ENCODE data around the gene GIN1.
"Not testable (repeated sequence)": the region's sequence is repeated elsewhere in the genome, so short reads cannot be mapped to it uniquely, and the experiment has no call there.

GIN1 gene

DNA sequence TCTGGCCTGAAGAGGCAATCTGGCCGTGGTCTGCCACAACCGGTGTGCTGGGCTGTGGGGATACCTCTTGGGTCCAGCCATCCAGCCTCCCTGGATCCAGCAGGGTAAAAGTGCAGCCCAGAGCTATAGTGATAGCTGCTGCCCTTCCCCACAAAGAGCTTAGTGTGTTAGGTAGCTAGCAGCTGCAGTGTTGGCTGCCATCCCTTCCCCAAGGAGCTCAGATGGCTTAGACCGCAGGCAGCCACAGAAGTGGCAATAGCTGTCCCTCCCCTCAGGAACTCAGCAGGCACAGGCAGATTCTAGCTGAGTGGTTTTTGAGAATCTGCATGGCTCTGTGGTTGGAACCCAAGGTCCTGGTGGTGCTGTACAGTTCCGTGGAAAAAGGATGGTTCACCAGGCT, 40.1 kb downstream of the GIN1 start:
- DNase-seq (ENCODE audit: low read depth in 1 of 2, low spot score in 1 of 2): no peak
- no peaks in the 10 kb centered on the region for H3K27me3 ChIP-seq (ENCODE audit: insufficient read depth, poor library complexity, severe bottlenecking)
- H3K27ac ChIP-seq (replicated peaks): no peak overlapping the region
- TF ChIP-seq GABPA (IDR thresholded peaks at IDR 0.05; ENCODE audit: low read depth) (no peak), SPI1 (IDR thresholded peaks at IDR 0.05; ENCODE audit: borderline replicate concordance, low read depth) (no peak), POLR2AphosphoS5 (IDR thresholded peaks at IDR 0.05; ENCODE audit: low read depth) (no peak)
- TF ChIP-seq, protein P1, sequence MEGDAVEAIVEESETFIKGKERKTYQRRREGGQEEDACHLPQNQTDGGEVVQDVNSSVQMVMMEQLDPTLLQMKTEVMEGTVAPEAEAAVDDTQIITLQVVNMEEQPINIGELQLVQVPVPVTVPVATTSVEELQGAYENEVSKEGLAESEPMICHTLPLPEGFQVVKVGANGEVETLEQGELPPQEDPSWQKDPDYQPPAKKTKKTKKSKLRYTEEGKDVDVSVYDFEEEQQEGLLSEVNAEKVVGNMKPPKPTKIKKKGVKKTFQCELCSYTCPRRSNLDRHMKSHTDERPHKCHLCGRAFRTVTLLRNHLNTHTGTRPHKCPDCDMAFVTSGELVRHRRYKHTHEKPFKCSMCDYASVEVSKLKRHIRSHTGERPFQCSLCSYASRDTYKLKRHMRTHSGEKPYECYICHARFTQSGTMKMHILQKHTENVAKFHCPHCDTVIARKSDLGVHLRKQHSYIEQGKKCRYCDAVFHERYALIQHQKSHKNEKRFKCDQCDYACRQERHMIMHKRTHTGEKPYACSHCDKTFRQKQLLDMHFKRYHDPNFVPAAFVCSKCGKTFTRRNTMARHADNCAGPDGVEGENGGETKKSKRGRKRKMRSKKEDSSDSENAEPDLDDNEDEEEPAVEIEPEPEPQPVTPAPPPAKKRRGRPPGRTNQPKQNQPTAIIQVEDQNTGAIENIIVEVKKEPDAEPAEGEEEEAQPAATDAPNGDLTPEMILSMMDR (IDR thresholded peaks at IDR 0.05; ENCODE audit: insufficient read depth, low read length): no peak
- TF ChIP-seq, protein P2, sequence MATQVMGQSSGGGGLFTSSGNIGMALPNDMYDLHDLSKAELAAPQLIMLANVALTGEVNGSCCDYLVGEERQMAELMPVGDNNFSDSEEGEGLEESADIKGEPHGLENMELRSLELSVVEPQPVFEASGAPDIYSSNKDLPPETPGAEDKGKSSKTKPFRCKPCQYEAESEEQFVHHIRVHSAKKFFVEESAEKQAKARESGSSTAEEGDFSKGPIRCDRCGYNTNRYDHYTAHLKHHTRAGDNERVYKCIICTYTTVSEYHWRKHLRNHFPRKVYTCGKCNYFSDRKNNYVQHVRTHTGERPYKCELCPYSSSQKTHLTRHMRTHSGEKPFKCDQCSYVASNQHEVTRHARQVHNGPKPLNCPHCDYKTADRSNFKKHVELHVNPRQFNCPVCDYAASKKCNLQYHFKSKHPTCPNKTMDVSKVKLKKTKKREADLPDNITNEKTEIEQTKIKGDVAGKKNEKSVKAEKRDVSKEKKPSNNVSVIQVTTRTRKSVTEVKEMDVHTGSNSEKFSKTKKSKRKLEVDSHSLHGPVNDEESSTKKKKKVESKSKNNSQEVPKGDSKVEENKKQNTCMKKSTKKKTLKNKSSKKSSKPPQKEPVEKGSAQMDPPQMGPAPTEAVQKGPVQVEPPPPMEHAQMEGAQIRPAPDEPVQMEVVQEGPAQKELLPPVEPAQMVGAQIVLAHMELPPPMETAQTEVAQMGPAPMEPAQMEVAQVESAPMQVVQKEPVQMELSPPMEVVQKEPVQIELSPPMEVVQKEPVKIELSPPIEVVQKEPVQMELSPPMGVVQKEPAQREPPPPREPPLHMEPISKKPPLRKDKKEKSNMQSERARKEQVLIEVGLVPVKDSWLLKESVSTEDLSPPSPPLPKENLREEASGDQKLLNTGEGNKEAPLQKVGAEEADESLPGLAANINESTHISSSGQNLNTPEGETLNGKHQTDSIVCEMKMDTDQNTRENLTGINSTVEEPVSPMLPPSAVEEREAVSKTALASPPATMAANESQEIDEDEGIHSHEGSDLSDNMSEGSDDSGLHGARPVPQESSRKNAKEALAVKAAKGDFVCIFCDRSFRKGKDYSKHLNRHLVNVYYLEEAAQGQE (IDR thresholded peaks at IDR 0.05; ENCODE audit: insufficient replicate concordance, low read depth): no peak
- no peak overlapping the region for H3K4me3 ChIP-seq (replicated peaks; ENCODE audit: insufficient read depth, low read length)

DNA sequence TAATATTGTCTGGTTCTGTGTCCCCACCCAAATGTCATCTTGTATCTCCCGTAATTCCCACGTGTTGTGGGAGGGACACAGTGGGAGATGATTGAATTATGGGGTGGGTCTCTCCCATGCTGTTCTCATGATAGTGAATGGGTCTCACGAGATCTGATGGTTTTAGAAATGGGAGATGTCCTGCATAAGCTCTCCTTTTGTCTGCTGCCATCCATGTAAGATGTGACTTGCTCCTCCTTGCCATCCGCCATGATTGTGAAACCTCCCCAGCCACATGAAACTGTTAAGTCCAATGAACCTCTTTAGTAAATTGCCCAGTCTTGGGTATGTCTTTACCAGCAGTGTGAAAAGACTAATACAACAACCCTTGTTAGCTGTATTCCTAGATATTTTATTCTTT, 44.5 kb downstream of the GIN1 start:
- no peak for DNase-seq (ENCODE audit: low read depth in 1 of 2, low spot score in 1 of 2)
- Histone ChIP-seq H3K4me3 (replicated peaks; ENCODE audit: insufficient read depth, low read length) (no peak overlapping the region), H3K27ac (replicated peaks) (no peak overlapping the region), H3K27me3 (ENCODE audit: insufficient read depth, poor library complexity, severe bottlenecking) (no peaks in the 10 kb centered on the region)
- TF ChIP-seq, protein P1 (IDR thresholded peaks at IDR 0.05; ENCODE audit: insufficient read depth, low read length): no peak
- TF ChIP-seq SPI1 (IDR thresholded peaks at IDR 0.05; ENCODE audit: borderline replicate concordance, low read depth): no peak
- TF ChIP-seq POLR2AphosphoS5 (IDR thresholded peaks at IDR 0.05; ENCODE audit: low read depth): no peak

DNA sequence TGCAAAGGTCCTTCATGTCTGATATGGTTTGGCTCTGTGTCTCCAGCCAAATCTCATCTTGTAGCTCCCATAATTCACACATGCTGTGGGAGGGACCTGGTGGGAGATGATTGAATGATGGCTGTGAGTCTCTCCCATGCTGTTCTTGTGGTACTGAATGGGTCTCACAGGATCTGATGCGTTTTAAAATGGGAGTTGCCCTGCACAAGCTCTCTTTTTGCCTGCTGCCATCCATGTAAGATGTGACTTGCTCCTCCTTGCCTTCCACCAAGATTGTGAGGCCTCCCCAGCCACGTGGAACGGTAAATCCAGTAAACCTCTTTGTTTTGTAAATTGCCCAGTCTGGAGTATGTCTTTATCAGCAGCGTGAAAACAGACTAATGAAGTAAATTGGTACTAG, 46.4 kb downstream of the GIN1 start:
- not testable (repeated sequence) for H3K27ac ChIP-seq (replicated peaks)

DNA sequence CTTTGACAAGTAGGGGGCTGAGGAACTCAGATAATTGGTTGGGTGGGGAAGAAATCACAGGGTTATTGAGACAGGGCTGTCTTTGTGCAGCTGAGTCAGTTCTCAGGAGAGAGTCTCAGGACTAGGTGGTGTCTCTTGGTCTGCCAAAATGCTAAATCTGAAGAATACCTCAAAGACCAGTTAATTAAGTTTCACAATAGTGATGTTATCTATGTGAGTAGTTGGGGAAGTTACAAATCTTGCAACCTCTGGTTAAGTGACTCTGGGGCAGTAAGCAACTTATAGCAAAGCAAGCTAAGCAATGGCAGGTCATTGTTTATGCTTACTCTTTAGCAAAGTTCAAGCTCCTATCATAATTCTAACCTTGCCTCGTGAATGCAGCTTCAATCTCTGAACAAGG, 53.6 kb downstream of the GIN1 start:
- Histone ChIP-seq H3K27ac (replicated peaks) (no peak overlapping the region), H3K27me3 (ENCODE audit: insufficient read depth, poor library complexity, severe bottlenecking) (no peaks in the 10 kb centered on the region), H3K4me3 (replicated peaks; ENCODE audit: insufficient read depth, low read length) (no peak overlapping the region)
- no peak for TF ChIP-seq SPI1 (IDR thresholded peaks at IDR 0.05; ENCODE audit: borderline replicate concordance, low read depth)
- TF ChIP-seq, protein P2 (IDR thresholded peaks at IDR 0.05; ENCODE audit: insufficient replicate concordance, low read depth): no peak
- no peak for TF ChIP-seq GABPA (IDR thresholded peaks at IDR 0.05; ENCODE audit: low read depth)
- no peak for TF ChIP-seq POLR2AphosphoS5 (IDR thresholded peaks at IDR 0.05; ENCODE audit: low read depth)
- TF ChIP-seq, protein P1 (IDR thresholded peaks at IDR 0.05; ENCODE audit: insufficient read depth, low read length): no peak
- peak in 1 of 2 experiments; percentile 0 for DNase-seq (ENCODE audit: low read depth in 1 of 2, low spot score in 1 of 2)

More for the DNA sequence above, 46.4 kb downstream of the GIN1 start:
- H3K27me3 ChIP-seq (ENCODE audit: insufficient read depth, poor library complexity, severe bottlenecking); DNase-seq (ENCODE audit: low read depth in 1 of 2, low spot score in 1 of 2); H3K4me3 ChIP-seq (replicated peaks; ENCODE audit: insufficient read depth, low read length): not testable (repeated sequence)

Data from HL-60 (cell line).